HG03571 (cell line): ENCODE measurements around the gene TANC1.

Experiments
- ATAC-seq: cut with Tn5 transposase; IDR thresholded peaks from one replicate; pipeline ENCODE4 v1.9.1; 2021; ENCODE audit not compliant: unreplicated experiment

TANC1 gene

DNA sequence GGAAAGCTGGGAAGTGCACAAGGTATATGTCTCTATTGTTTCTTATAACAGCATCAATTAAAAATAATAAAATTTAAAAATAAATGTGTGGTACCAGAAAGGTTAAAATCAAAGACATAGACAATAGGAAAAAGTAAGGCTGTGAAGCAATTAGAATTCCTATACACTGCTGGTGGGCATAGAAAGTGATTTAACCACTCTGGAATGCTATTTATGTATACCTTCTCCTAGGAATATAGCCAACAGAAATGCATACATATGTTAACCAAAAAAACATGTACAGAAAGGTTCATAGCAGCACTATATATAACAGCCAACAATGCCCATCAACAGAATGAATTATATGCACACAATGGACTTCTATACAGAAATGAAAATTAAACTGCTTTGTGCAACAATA is 275.1 kb downstream of the TANC1 start:
- ATAC-seq: no peak

DNA sequence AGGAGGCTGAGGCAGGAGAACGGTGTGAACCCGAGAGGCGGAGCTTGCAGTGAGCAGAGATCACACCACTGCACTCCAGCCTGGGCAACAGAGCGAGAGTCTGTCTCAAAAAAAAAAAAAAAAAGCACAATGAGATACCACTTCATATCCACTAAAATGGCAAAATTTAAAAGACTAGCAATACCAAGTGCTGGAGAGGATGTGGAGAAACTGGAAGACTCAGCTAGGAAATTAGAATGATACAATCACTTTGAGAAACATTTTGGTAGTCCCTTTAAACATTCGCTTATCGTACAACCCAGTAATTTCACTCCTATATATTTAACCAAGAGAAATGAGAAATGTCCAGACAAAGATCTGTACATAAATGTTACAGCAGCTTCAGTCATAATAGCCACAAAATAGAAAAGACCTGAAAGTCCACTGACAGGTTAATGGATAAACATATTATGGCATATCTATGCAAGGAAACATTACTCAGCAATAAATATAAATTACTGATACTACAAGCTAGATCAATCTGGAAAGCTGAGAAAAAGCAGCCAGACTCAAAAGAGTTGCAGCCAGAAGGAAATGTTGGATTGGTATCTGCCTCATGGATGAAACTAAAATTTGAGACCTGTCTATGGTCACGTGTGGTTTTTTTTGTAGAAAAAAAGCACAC is 278.0 kb downstream of the TANC1 start:
- no peak for ATAC-seq

- no peak for ATAC-seq
Measured at GRCh38 chr2:159249990-159250715, 281.7 kb downstream of the TANC1 start.

GRCh38 chr2:159251296-159252173 is 283.1 kb downstream of the TANC1 start:
- ATAC-seq: no peak

- ATAC-seq: no peak
Measured at GRCh38 chr2:159252905-159253304, 284.5 kb downstream of the TANC1 start.

DNA sequence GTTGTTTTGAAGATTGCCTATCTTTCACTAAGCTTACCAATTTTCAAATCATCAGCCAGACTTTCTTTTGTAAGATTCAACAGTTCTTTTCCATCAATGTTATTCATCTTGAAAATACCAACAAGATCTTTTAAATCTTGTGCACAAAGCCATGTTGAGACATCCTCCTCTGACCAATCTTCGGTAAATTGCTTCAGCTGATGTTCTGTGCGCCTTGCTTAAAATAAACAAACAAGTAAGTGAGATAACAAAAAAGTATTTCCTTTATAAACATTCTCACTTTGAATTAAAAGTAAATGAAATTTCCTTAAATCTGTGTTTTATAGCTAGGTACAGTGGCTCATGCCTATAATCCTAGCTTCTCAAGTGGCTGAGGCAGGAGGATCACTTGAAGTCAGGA is 287.7 kb downstream of the TANC1 start:
- no peak for ATAC-seq

- no peak for ATAC-seq
Measured at GRCh38 chr2:159262226-159262625, 293.8 kb downstream of the TANC1 start.

DNA sequence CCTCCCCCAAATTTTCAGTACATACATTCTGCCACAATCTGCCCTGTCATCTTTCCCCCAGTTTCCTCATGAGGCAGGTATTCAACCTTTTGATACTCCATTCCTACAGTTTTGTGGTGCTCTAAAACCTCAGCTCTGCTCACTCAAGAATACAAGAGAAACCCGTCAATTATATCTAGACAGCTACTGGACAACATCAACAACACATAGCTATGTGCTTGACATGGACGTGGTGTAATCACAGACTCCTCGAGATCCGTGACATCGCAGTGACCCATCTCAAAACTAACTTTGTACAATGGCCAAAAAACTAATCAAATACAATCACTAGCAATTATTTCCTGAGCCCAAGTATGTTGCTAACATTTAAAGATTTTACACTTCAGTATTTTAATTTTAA is 294.5 kb downstream of the TANC1 start:
- no peak for ATAC-seq

DNA sequence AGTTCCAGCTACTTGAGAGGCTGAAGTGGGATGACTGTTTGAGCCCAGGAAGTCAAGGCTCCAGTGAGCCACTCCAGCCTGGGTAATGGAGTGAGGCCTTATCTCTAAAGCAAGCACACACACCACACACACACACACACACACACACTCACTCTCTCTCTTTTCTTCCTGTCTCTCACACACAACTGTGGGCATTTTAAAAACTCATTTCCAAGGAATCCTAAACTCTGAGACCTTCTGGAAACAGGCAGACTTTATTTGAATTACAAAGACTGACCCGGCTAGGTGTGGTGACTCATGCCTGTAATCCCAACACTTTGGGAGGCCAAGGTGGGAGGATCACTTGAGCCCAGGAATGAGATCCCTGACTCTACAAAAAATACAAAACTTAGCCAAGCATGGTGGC is 296.7 kb downstream of the TANC1 start:
- ATAC-seq: no peak

- ATAC-seq: peak; percentile 59
Measured at GRCh38 chr2:159266554-159266953, 298.1 kb downstream of the TANC1 start.

DNA sequence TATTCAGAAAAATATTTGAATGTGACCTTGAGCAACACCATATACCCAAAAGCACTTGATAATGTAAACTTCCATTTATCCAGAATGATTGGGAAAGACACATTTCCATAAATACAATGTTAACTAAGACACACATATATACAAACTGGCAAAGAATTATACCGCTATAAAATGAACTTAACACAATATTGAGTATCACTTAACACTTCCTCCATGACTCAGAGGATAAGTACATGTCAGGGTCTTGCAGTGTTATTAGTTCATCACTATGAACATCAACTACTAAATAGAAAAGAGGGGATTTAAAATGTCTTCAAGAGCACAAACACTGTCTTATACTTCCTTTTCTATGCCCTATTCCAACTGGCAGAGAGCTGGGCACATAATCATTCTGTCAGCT is 299.5 kb downstream of the TANC1 start:
- ATAC-seq: no peak

DNA sequence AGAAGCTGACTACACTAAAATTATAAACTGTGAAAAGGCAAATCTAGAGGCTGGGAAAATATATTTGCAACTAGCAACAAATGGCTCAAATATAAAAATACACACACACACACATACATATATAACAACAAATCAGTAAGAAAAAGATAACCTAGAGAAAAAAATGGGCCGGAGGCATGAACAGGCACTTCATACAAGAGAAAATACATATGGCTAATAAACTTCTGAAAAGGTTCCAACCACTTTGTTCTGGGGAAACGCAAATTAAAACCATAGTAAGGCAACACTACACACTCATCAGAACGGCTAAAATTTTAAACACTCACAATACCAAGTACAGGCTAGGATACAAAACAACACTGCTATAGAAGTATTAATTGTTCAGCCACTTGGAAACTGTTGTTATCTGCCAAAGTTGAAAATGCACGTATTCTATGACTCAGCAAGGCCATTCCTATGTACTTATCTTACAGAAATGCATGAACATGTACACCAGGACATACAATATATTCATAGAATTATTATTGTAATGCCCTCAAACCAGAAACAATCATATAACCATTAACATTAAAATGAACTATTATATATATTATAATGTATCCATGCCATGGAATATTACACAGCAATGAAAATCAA is 302.4 kb downstream of the TANC1 start:
- ATAC-seq: no peak

GRCh38 chr2:159272156-159272555 is 303.7 kb downstream of the TANC1 start:
- no peak for ATAC-seq

DNA sequence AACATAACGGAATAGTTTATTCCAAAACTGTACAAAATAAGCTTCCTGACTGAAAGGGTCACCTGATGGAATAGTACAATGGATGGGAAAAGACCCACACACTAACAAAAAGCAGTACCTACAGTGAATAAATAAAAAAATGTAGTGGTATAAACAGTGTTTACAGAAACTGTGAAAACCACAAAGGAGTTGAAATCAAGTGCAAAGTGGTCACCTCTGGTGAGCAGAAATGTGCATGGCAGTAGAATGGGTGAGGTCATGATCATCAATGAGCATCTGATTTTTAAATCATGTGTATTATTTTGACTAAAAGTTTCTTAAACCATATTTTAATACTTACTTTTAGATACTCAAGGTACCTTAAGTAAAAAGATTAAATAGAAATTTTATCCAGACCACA is 306.7 kb downstream of the TANC1 start:
- ATAC-seq: no peak

GRCh38 chr2:159279700-159280099 is 311.3 kb downstream of the TANC1 start:
- no peak for ATAC-seq

DNA sequence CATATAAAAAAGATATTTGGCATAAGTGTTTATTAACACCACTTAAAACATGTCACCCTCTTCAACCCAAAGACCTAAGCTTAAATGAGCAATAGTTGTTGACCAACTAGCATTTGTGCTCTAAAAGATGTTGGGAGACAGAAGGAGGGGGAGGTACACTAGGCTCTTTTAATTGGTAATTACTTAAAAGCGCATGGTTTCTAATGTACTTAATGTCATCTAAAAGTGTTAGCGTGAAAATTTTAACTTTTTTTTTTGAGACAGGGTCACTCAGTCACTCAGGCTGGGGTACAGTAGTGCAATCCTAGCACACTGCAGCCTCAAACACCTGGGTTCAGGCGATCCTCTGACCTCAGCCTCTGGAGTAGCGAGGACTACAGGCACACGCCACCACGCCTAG is 312.6 kb downstream of the TANC1 start:
- no peak for ATAC-seq
